Stimulated activated CD4-positive, alpha-beta T cell treated with anti-CD3 and anti-CD28 coated beads, Interleukin-15, amount 100 ng/mL, for 48 hours (primary cell): ENCODE measurements around the gene VPS33B.
"Not testable (repeated sequence)": the region's sequence is repeated elsewhere in the genome, so short reads cannot be mapped to it uniquely, and the experiment has no call there.

ENCODE experiments used
- DNase-seq, 2 donors: peaks; one replicate each; pipeline ENCODE4 v3.0.0-alpha.2; 2020; ENCODE audit warnings: low read depth in 2 of 2

Gene VPS33B

GRCh38 chr15:91022075-91022831, at the start of gene VPS33B:
Gene VPS33B, minus strand, starts transcription at chr15:91022594. Its CDS starts 345 bp downstream, at chr15:91022249.
- DNase-seq = peak; percentile 65 to 70

- DNase-seq = no peak
These were observed 49.8 kb upstream of the VPS33B start for GRCh38 chr15:91072161-91072560.

GRCh38 chr15:91070872-91071271, 48.5 kb upstream of the VPS33B start:
- no peak for DNase-seq

GRCh38 chr15:91068966-91069365, 46.6 kb upstream of the VPS33B start:
- no peak for DNase-seq

- no peak for DNase-seq
These were observed 46.0 kb upstream of the VPS33B start for GRCh38 chr15:91068436-91068835.

GRCh38 chr15:91067036-91067435, 44.6 kb upstream of the VPS33B start:
- no peak for DNase-seq

- DNase-seq = no peak
These were observed 43.1 kb upstream of the VPS33B start for GRCh38 chr15:91065505-91065904.

- no peak for DNase-seq
These were observed 39.6 kb upstream of the VPS33B start for GRCh38 chr15:91061997-91062396.

GRCh38 chr15:91061230-91061629, 38.8 kb upstream of the VPS33B start:
- DNase-seq = no peak

- peak in 1 of 2 donors; percentile 26 for DNase-seq
These were observed 33.3 kb upstream of the VPS33B start for GRCh38 chr15:91055548-91056331.

- no peak for DNase-seq
These were observed 32.4 kb upstream of the VPS33B start for GRCh38 chr15:91054816-91055215.

GRCh38 chr15:91051248-91051647, 28.9 kb upstream of the VPS33B start:
- DNase-seq = no peak

GRCh38 chr15:91050128-91050455, 27.7 kb upstream of the VPS33B start:
- no peak for DNase-seq

- DNase-seq = peak; percentile 21 to 22
These were observed 27.2 kb upstream of the VPS33B start for GRCh38 chr15:91049378-91050127.

GRCh38 chr15:91047545-91048199, 25.3 kb upstream of the VPS33B start:
- no peak for DNase-seq

GRCh38 chr15:91046056-91046455, 23.7 kb upstream of the VPS33B start:
- DNase-seq = not testable (repeated sequence)

GRCh38 chr15:91045065-91045464, 22.7 kb upstream of the VPS33B start:
- DNase-seq = no peak

GRCh38 chr15:91043202-91043874, 20.9 kb upstream of the VPS33B start:
- DNase-seq = no peak

GRCh38 chr15:91040856-91041255, 18.5 kb upstream of the VPS33B start:
- DNase-seq = no peak

- no peak for DNase-seq
These were observed 17.6 kb upstream of the VPS33B start for GRCh38 chr15:91039996-91040395.
